ENCODE results near the gene SMOC2.
"Not testable (repeated sequence)": the region's sequence is repeated elsewhere in the genome, so short reads cannot be mapped to it uniquely, and the experiment has no call there.

GRCh38 chr6:168692915-168693257, 251.9 kb downstream of the SMOC2 start:
- TF ChIP-seq, protein P1, sequence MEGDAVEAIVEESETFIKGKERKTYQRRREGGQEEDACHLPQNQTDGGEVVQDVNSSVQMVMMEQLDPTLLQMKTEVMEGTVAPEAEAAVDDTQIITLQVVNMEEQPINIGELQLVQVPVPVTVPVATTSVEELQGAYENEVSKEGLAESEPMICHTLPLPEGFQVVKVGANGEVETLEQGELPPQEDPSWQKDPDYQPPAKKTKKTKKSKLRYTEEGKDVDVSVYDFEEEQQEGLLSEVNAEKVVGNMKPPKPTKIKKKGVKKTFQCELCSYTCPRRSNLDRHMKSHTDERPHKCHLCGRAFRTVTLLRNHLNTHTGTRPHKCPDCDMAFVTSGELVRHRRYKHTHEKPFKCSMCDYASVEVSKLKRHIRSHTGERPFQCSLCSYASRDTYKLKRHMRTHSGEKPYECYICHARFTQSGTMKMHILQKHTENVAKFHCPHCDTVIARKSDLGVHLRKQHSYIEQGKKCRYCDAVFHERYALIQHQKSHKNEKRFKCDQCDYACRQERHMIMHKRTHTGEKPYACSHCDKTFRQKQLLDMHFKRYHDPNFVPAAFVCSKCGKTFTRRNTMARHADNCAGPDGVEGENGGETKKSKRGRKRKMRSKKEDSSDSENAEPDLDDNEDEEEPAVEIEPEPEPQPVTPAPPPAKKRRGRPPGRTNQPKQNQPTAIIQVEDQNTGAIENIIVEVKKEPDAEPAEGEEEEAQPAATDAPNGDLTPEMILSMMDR (IDR thresholded peaks at IDR 0.05) = not testable (repeated sequence)
- not testable (repeated sequence) for TF ChIP-seq POLR2A (IDR thresholded peaks at IDR 0.05)
